ENCODE measurements around the gene ADAMTS10. TPM values are rescaled to one million over a fixed set of nuclear protein-coding genes. Genes with fewer than 3 reads are reported as not detected.

Gene ADAMTS10
- total RNA-seq = 100 to 1,000 TPM; 164 to 214 TPM

DNA sequence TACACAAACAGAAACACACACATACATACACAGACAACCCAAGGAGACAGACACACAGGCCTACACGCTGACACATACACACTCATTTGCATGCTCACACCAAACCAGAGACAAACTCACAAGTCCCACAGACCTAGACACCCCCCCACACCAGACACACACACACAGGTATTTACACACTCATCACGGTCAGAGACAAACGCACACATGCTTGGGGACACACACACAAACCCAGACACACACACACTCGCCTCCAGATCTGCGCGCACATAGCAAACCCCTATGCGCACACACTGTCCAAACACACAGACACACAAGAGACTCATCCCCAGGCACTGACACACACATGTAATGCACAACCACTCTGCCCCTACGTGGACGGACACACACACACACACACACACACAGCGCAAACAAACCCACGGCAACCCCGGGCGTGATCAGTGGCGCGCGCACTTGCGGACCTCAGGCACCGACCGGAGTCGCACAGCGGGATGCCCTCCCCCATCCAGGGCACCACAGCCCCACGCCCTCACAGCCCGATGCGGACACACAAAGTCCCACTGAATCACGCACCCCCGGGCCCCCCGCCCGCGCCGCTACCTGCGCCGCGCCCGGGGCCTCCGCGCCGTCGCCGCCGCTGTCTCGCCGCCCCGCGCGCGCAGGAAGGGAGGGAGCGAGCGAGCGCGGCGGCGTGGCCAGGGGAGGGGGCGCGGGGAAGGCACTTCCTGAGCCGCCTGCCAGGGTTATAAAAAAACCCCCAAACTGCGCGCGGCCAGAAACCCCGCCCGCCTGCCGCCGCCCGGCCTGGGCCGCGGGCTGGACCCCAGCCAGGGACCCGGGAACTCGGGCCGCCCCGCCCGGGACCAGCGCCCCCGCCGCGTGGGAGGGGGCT lies at the start of gene ADAMTS10:
ADAMTS10 (minus strand) TSS at position 675 of the 895 bp plus-strand sequence. CDS start 5,005 bp downstream, outside the sequence.
- Histone ChIP-seq H3K9me3 (no peaks in the 10 kb centered on the region), H3K27me3 (replicated peaks; ENCODE audit: insufficient read depth) (no peaks in the 10 kb centered on the region), H3K36me3 (peaks cover 6% of the 10 kb centered on the region), H3K4me1 (ENCODE audit: control insufficient read depth in 1 of 2, low read depth in 2 of 2) (peaks cover 22 to 47% of the 10 kb centered on the region in 2 donors), H3K27ac (peak within 1 kb of the TSS; percentile 71 to 90), H3K4me3 (peak within 1 kb of the TSS; percentile 84)
- ATAC-seq (ENCODE audit: insufficient number of reproducible peaks, low FRiP score, low read depth) (peak; percentile 1), DNase-seq (ENCODE audit: low spot score) (no peak)
- TF ChIP-seq, protein P1, sequence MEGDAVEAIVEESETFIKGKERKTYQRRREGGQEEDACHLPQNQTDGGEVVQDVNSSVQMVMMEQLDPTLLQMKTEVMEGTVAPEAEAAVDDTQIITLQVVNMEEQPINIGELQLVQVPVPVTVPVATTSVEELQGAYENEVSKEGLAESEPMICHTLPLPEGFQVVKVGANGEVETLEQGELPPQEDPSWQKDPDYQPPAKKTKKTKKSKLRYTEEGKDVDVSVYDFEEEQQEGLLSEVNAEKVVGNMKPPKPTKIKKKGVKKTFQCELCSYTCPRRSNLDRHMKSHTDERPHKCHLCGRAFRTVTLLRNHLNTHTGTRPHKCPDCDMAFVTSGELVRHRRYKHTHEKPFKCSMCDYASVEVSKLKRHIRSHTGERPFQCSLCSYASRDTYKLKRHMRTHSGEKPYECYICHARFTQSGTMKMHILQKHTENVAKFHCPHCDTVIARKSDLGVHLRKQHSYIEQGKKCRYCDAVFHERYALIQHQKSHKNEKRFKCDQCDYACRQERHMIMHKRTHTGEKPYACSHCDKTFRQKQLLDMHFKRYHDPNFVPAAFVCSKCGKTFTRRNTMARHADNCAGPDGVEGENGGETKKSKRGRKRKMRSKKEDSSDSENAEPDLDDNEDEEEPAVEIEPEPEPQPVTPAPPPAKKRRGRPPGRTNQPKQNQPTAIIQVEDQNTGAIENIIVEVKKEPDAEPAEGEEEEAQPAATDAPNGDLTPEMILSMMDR (IDR thresholded peaks at IDR 0.05) = no peak

DNA sequence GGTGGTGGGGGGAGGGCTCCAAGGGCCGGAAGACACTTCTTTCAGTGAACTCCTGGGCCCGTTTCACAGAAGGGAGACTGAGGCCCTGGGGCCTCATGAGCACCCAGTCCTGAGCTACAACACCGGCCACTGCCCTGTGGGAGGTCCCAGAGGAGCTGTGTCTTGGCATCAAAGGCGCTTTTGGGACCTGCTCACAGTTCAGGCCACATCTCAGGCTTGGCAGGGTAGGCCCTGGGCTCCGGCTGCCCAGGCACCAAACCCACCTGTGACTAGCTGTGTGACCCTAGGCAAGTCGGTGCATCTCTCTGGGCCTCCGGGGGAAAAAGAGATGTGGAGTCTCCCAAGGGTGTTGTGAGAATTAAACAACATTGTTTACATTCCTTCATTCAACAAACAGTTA lies 49.4 kb upstream of the ADAMTS10 start:
- H3K27ac ChIP-seq = no peak overlapping the region
- H3K27me3 ChIP-seq (replicated peaks; ENCODE audit: insufficient read depth) = no peaks in the 10 kb centered on the region
- no peaks in the 10 kb centered on the region for H3K9me3 ChIP-seq
- no peak overlapping the region for H3K4me3 ChIP-seq
- H3K36me3 ChIP-seq = no peaks in the 10 kb centered on the region
- H3K4me1 ChIP-seq (ENCODE audit: control insufficient read depth in 1 of 2, low read depth in 2 of 2) = peaks cover 0 to under 1% of the 10 kb centered on the region in 2 donors
- ATAC-seq (ENCODE audit: insufficient number of reproducible peaks, low FRiP score, low read depth) (no peak), DNase-seq (ENCODE audit: low spot score) (no peak)
- TF ChIP-seq, protein P1 (IDR thresholded peaks at IDR 0.05) = no peak

DNA sequence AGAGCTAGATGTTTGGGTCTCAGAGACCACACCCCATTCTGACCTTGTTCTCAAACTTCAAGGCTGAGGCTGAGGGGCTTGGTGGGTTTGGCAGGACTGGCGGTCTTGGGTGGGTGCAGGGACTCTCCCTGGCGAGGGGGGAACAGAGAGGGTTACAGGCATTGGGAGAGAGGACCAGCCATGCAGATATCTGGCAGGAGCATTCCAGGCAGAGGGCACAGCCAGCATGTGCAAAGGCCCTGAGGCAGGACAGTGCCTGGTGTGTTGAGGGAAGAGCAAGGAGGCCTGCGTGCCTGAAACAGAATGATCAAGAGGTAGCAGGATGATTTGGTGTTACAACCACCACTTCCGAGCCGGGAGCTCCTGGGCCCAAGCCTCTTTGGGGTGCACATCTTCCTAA lies 47.4 kb upstream of the ADAMTS10 start:
- H3K27me3 ChIP-seq (replicated peaks; ENCODE audit: insufficient read depth) = no peaks in the 10 kb centered on the region
- H3K9me3 ChIP-seq = no peaks in the 10 kb centered on the region
- DNase-seq (ENCODE audit: low spot score) = no peak

DNA sequence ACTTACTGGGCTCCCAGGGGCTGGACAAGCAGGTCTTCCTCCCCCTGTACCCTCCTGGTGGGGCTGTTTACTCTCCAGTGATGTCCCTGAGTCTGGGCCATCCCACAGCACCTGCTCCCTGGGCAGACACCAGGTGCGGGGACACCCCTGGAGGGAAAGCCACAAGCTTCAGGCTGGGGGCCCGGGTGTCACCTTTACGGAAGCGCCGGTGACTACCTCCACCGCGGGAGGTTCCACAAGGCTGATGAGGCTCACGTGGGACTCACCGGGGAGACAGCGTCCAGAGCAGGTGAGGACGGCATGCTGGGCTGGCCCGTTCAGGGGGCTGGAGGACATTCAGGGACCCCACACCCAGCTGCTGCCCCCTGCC lies 44.8 kb upstream of the ADAMTS10 start:
- no peak overlapping the region for H3K4me3 ChIP-seq
- ATAC-seq (ENCODE audit: insufficient number of reproducible peaks, low FRiP score, low read depth) (no peak), DNase-seq (ENCODE audit: low spot score) (no peak)
- TF ChIP-seq, protein P1 (IDR thresholded peaks at IDR 0.05) = no peak
- H3K27me3 ChIP-seq (replicated peaks; ENCODE audit: insufficient read depth) = no peaks in the 10 kb centered on the region
- no peaks in the 10 kb centered on the region for H3K9me3 ChIP-seq
- H3K36me3 ChIP-seq = no peaks in the 10 kb centered on the region
- H3K27ac ChIP-seq = no peak overlapping the region
- H3K4me1 ChIP-seq (ENCODE audit: control insufficient read depth in 1 of 2, low read depth in 2 of 2) = peaks cover 3 to 8% of the 10 kb centered on the region in 2 donors

More for the DNA sequence above, 47.4 kb upstream of the ADAMTS10 start:
- H3K4me3 ChIP-seq = no peak overlapping the region
- no peaks in the 10 kb centered on the region for H3K36me3 ChIP-seq
- H3K4me1 ChIP-seq (ENCODE audit: control insufficient read depth in 1 of 2, low read depth in 2 of 2) = peaks cover 0 to 4% of the 10 kb centered on the region in 2 donors
- no peak for ATAC-seq (ENCODE audit: insufficient number of reproducible peaks, low FRiP score, low read depth)
- no peak overlapping the region for H3K27ac ChIP-seq
- TF ChIP-seq, protein P1 (IDR thresholded peaks at IDR 0.05) = no peak

DNA sequence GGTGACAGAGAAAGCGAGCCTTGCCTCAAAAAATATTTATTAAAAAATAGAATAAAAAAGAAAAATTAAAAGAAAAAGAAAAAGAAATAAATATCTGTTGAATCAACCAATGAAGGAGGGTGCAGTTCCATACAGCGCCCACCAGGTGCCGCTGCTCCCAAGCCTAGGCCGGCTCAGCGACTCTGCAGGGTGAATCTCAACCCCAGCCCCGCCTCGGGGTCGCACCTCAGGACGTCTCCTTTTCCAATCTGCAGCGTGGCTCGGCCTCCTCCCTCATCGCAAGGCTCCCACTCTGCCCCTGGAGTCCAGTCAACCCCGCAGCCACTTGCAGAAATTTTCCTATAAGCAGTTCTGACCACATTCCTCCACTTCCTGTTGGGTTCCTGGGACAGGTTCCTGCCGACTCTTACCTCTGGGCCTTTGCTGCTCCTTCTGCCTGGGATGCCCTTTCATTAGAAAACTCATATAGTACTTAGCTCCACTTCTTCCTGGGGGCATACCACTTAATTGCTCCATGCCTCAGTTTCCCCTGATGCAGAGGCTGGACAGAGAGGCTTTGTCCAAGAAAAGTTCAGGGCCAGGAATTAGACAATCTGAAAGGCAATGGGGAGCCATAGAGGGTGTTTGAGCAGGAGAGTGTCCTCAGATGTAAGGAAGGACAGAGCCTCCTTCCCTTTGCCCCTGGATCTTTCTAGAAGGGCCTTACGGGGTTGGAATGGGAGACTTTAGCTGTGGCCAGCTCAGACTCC lies 44.2 kb upstream of the ADAMTS10 start:
- ATAC-seq (ENCODE audit: insufficient number of reproducible peaks, low FRiP score, low read depth) (no peak), DNase-seq (ENCODE audit: low spot score) (no peak)
- peak overlapping the region; percentile 50 for H3K4me3 ChIP-seq

More for the DNA sequence above, 44.2 kb upstream of the ADAMTS10 start:
- H3K4me1 ChIP-seq (ENCODE audit: control insufficient read depth in 1 of 2, low read depth in 2 of 2) = peaks cover 5 to 14% of the 10 kb centered on the region in 2 donors
- no peaks in the 10 kb centered on the region for H3K9me3 ChIP-seq
- H3K36me3 ChIP-seq = no peaks in the 10 kb centered on the region
- no peaks in the 10 kb centered on the region for H3K27me3 ChIP-seq (replicated peaks; ENCODE audit: insufficient read depth)
- TF ChIP-seq, protein P1 (IDR thresholded peaks at IDR 0.05) = peak; percentile 98
- no peak overlapping the region for H3K27ac ChIP-seq

Data from thoracic aorta (tissue), 2 donors.